HEK293 (cell line): ENCODE results near the gene TMTC1.

ENCODE experiments used
- CTCF ChIA-PET: fragments of 350-600 bp; formaldehyde crosslinking; extraction: SDS; loops from one replicate; lab custom pipeline; 2021; ENCODE audit warnings: antibody characterized with exemption; lab: Yijun Ruan, JAX
- POLR2A ChIA-PET: fragments of 300-600 bp; formaldehyde crosslinking; extraction: SDS; loops from one replicate; lab custom pipeline; 2020; ENCODE audit warnings: antibody characterized with exemption, inconsistent platforms; lab: Yijun Ruan, JAX
- H3K27ac ChIP-seq: fragments of 200-500 bp; sonication (Bioruptor generic); 2 replicates; pipeline ENCODE4 v1.5.1; 2014; ENCODE audit warnings: low read depth, low read length, control low read depth, inconsistent platforms; ENCODE audit errors: extremely low read depth
- H3K36me3 ChIP-seq, 2 experiments: fragments of 200-500 bp in 1 of 2; sonication (Bioruptor generic) in 1 of 2; 1 replicate in 1 of 2; 2 replicates in 1 of 2; pipeline ENCODE4 v1.5.1; 2014 to 2017; ENCODE audit warnings: inconsistent platforms in 2 of 2, low read length in 2 of 2; ENCODE audit not compliant: control insufficient read depth in 2 of 2, insufficient read depth in 1 of 2
- H3K4me1 ChIP-seq: fragments of 200-500 bp; sonication (Bioruptor generic); 2 replicates; pipeline ENCODE4 v1.5.1; 2014; ENCODE audit warnings: mild to moderate bottlenecking, low read length, inconsistent platforms; ENCODE audit not compliant: control insufficient read depth, insufficient read depth
- H3K4me3 ChIP-seq: 2 replicates; pipeline ENCODE4 v1.5.1; 2011; ENCODE audit warnings: low read depth, mild to moderate bottlenecking, control low read depth, low read length, moderate library complexity
- H3K9me3 ChIP-seq: fragments of 200-500 bp; sonication (Bioruptor generic); 2 replicates; pipeline ENCODE4 v1.5.1; 2014; ENCODE audit warnings: low read depth, low read length, inconsistent platforms; ENCODE audit not compliant: control insufficient read depth, insufficient read depth
- GFI1B ChIP-seq: fragments of 450-650 bp; formaldehyde crosslinking; IDR thresholded peaks from 2 replicates; pipeline ENCODE4 v1.5.1; 2016; ENCODE audit warnings: missing biosample characterization, missing genetic modification characterization
- IKZF3 ChIP-seq: fragments of 450-650 bp; IDR thresholded peaks from 2 replicates; pipeline ENCODE4 v1.5.0; 2018; ENCODE audit warnings: missing biosample characterization, mild to moderate bottlenecking, missing genetic modification characterization, moderate library complexity
- ZBTB21 ChIP-seq: fragments of 450-650 bp; formaldehyde crosslinking; IDR thresholded peaks from 2 replicates; pipeline ENCODE4 v1.5.1; 2017; ENCODE audit warnings: missing biosample characterization, missing genetic modification characterization
- ZNF140 ChIP-seq: fragments of 450-650 bp; formaldehyde crosslinking; IDR thresholded peaks from 2 replicates; pipeline ENCODE4 v1.5.1; 2016; ENCODE audit warnings: missing biosample characterization, missing genetic modification characterization
- ZNF16 ChIP-seq: fragments of 450-650 bp; formaldehyde crosslinking; IDR thresholded peaks from 2 replicates; pipeline ENCODE4 v1.5.1; 2016; ENCODE audit warnings: low read depth, missing biosample characterization, missing genetic modification characterization
- ZNF174 ChIP-seq: fragments of 450-650 bp; formaldehyde crosslinking; IDR thresholded peaks from 2 replicates; pipeline ENCODE4 v1.5.0; 2017; ENCODE audit warnings: missing biosample characterization, mild to moderate bottlenecking, missing genetic modification characterization
- ZNF175 ChIP-seq: fragments of 450-650 bp; formaldehyde crosslinking; IDR thresholded peaks from 2 replicates; pipeline ENCODE4 v1.5.1; 2016; ENCODE audit warnings: missing biosample characterization, missing genetic modification characterization
- ZNF202 ChIP-seq: fragments of 450-650 bp; formaldehyde crosslinking; IDR thresholded peaks from 2 replicates; pipeline ENCODE4 v1.5.1; 2016; ENCODE audit warnings: missing biosample characterization, missing genetic modification characterization, borderline replicate concordance
- ZNF350 ChIP-seq: fragments of 450-650 bp; formaldehyde crosslinking; IDR thresholded peaks from 2 replicates; pipeline ENCODE4 v1.5.0; 2017; ENCODE audit warnings: missing biosample characterization, mild to moderate bottlenecking, missing genetic modification characterization
- ZNF391 ChIP-seq: fragments of 450-650 bp; formaldehyde crosslinking; IDR thresholded peaks from 2 replicates; pipeline ENCODE4 v1.5.1; 2016; ENCODE audit warnings: low read depth, missing biosample characterization, missing genetic modification characterization, borderline replicate concordance
- ZNF416 ChIP-seq: fragments of 450-650 bp; formaldehyde crosslinking; IDR thresholded peaks from 2 replicates; pipeline ENCODE4 v1.5.1; 2016; ENCODE audit warnings: missing biosample characterization, missing genetic modification characterization
- ZNF529 ChIP-seq: fragments of 450-650 bp; formaldehyde crosslinking; IDR thresholded peaks from 2 replicates; pipeline ENCODE4 v1.5.1; 2017; ENCODE audit warnings: missing genetic modification characterization, missing biosample characterization; ENCODE audit not compliant: insufficient replicate concordance
- ZNF558 ChIP-seq: fragments of 450-650 bp; formaldehyde crosslinking; IDR thresholded peaks from 2 replicates; pipeline ENCODE4 v1.5.1; 2016; ENCODE audit warnings: missing biosample characterization, missing genetic modification characterization
- ZNF560 ChIP-seq: fragments of 450-650 bp; formaldehyde crosslinking; IDR thresholded peaks from 2 replicates; pipeline ENCODE4 v1.5.1; 2017; ENCODE audit warnings: missing biosample characterization, missing genetic modification characterization, borderline replicate concordance
- ZNF571 ChIP-seq: fragments of 450-650 bp; formaldehyde crosslinking; IDR thresholded peaks from 2 replicates; pipeline ENCODE4 v1.5.0; 2017; ENCODE audit warnings: missing biosample characterization, missing genetic modification characterization
- ZNF677 ChIP-seq: fragments of 450-650 bp; IDR thresholded peaks from 2 replicates; pipeline ENCODE4 v1.5.0; 2018; ENCODE audit warnings: missing biosample characterization, mild to moderate bottlenecking, missing genetic modification characterization, moderate library complexity
- ZNF747 ChIP-seq: fragments of 450-650 bp; formaldehyde crosslinking; IDR thresholded peaks from 2 replicates; pipeline ENCODE4 v1.5.1; 2016; ENCODE audit warnings: missing biosample characterization, missing genetic modification characterization
- TF ChIP-seq, protein P1 (sequence below): fragments of 450-650 bp; formaldehyde crosslinking; IDR thresholded peaks from 2 replicates; pipeline ENCODE4 v1.5.1; 2016; ENCODE audit warnings: missing biosample characterization, missing genetic modification characterization
- TF ChIP-seq, protein P2 (sequence below): fragments of 450-650 bp; formaldehyde crosslinking; IDR thresholded peaks from 2 replicates; pipeline ENCODE4 v1.5.1; 2016; ENCODE audit warnings: missing biosample characterization, missing genetic modification characterization
- TF ChIP-seq, protein P3 (sequence below): fragments of 450-650 bp; IDR thresholded peaks from 2 replicates; pipeline ENCODE4 v1.5.1; 2018; ENCODE audit warnings: missing biosample characterization, mild to moderate bottlenecking, missing genetic modification characterization
- TF ChIP-seq, protein P4 (sequence below): fragments of 450-650 bp; formaldehyde crosslinking; IDR thresholded peaks from 2 replicates; pipeline ENCODE4 v1.5.1; 2016; ENCODE audit warnings: missing biosample characterization, missing genetic modification characterization, borderline replicate concordance
- TF ChIP-seq, protein P5 (sequence below): fragments of 450-650 bp; formaldehyde crosslinking; IDR thresholded peaks from 2 replicates; pipeline ENCODE4 v1.5.1; 2016; ENCODE audit warnings: missing biosample characterization, missing genetic modification characterization, borderline replicate concordance

Gene TMTC1

DNA sequence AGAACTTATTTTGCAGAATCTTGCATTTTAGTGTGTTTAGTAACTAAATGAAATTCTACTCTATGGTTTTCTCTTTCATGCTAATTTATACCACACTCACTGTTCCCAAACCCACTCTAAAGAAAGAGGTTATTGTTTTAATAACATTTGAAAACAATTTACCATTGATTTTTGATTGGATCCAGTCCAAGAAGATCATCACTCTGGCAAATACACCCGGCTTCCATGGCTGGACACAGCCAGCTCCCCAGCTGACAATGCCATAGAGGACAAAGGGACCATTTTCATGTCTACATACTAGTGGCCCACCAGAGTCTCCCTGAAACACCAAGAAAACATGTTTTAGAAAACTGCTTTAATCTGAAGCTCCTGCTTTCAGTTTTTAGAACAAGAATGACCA, 328.7 kb downstream of the TMTC1 start:
- Histone ChIP-seq H3K9me3 (no peaks in the 10 kb centered on the region), H3K4me1 (no peaks in the 10 kb centered on the region), H3K36me3 (no peaks in the 10 kb centered on the region), H3K27ac (no peak overlapping the region), H3K4me3 (no peak overlapping the region)
- no peak for TF ChIP-seq ZNF529 (tag by site-specific recombination)
- no peak for TF ChIP-seq ZNF202 (tag by site-specific recombination)
- TF ChIP-seq ZNF16 (tag by site-specific recombination): no peak
- TF ChIP-seq, protein P1, sequence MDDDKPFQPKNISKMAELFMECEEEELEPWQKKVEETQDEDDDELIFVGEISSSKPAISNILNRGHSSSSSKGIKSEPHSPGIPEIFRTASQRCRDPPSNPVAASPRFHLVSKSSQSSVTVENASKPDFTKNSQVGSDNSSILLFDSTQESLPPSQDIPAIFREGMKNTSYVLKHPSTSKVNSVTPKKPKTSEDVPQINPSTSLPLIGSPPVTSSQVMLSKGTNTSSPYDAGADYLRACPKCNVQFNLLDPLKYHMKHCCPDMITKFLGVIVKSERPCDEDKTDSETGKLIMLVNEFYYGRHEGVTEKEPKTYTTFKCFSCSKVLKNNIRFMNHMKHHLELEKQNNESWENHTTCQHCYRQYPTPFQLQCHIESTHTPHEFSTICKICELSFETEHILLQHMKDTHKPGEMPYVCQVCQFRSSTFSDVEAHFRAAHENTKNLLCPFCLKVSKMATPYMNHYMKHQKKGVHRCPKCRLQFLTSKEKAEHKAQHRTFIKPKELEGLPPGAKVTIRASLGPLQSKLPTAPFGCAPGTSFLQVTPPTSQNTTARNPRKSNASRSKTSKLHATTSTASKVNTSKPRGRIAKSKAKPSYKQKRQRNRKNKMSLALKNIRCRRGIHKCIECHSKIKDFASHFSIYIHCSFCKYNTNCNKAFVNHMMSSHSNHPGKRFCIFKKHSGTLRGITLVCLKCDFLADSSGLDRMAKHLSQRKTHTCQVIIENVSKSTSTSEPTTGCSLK (tag by site-specific recombination): no peak
- TF ChIP-seq ZBTB21: no peak
- TF ChIP-seq GFI1B: no peak
- TF ChIP-seq ZNF140 (tag by site-specific recombination): no peak
- no peak for TF ChIP-seq ZNF350 (tag by site-specific recombination)
- no peak for TF ChIP-seq ZNF747 (tag by site-specific recombination)
- TF ChIP-seq, protein P2, sequence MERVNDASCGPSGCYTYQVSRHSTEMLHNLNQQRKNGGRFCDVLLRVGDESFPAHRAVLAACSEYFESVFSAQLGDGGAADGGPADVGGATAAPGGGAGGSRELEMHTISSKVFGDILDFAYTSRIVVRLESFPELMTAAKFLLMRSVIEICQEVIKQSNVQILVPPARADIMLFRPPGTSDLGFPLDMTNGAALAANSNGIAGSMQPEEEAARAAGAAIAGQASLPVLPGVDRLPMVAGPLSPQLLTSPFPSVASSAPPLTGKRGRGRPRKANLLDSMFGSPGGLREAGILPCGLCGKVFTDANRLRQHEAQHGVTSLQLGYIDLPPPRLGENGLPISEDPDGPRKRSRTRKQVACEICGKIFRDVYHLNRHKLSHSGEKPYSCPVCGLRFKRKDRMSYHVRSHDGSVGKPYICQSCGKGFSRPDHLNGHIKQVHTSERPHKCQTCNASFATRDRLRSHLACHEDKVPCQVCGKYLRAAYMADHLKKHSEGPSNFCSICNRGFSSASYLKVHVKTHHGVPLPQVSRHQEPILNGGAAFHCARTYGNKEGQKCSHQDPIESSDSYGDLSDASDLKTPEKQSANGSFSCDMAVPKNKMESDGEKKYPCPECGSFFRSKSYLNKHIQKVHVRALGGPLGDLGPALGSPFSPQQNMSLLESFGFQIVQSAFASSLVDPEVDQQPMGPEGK (tag by site-specific recombination): no peak
- TF ChIP-seq, protein P3, sequence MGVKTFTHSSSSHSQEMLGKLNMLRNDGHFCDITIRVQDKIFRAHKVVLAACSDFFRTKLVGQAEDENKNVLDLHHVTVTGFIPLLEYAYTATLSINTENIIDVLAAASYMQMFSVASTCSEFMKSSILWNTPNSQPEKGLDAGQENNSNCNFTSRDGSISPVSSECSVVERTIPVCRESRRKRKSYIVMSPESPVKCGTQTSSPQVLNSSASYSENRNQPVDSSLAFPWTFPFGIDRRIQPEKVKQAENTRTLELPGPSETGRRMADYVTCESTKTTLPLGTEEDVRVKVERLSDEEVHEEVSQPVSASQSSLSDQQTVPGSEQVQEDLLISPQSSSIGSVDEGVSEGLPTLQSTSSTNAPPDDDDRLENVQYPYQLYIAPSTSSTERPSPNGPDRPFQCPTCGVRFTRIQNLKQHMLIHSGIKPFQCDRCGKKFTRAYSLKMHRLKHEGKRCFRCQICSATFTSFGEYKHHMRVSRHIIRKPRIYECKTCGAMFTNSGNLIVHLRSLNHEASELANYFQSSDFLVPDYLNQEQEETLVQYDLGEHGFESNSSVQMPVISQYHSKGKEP (tag by site-specific recombination): no peak
- TF ChIP-seq ZNF571 (tag by site-specific recombination): no peak
- no peak for TF ChIP-seq IKZF3 (tag by site-specific recombination)
- TF ChIP-seq ZNF174: no peak
- TF ChIP-seq, protein P4, sequence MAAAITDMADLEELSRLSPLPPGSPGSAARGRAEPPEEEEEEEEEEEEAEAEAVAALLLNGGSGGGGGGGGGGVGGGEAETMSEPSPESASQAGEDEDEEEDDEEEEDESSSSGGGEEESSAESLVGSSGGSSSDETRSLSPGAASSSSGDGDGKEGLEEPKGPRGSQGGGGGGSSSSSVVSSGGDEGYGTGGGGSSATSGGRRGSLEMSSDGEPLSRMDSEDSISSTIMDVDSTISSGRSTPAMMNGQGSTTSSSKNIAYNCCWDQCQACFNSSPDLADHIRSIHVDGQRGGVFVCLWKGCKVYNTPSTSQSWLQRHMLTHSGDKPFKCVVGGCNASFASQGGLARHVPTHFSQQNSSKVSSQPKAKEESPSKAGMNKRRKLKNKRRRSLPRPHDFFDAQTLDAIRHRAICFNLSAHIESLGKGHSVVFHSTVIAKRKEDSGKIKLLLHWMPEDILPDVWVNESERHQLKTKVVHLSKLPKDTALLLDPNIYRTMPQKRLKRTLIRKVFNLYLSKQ: no peak
- POLR2A ChIA-PET: no interaction called here
- CTCF ChIA-PET: no interaction called here

DNA sequence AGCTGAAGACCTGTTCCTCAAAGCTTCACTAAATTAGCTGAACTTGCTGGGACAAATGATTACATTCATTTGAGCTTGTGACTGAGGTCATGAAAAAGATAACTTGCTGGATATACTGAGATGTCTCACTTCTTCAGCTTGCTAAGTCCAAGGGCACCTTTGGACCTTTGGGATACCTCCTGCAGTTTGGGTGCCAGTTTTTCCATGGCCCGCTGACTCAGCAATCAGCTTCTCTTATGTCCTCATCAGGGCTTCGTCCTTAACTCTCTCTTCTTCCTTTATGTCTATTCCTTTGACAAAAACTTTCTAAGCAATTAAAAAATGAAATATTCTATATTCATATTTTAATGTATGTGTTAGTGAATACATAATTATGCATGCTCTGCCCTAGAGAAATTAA, 331.9 kb downstream of the TMTC1 start:
- Histone ChIP-seq H3K4me1 (no peaks in the 10 kb centered on the region), H3K36me3 (no peaks in the 10 kb centered on the region), H3K27ac (no peak overlapping the region), H3K9me3 (no peaks in the 10 kb centered on the region), H3K4me3 (no peak overlapping the region)
- CTCF ChIA-PET: interaction anchor here (0.5 kb wide), 1 partner anchor 62 kb away, joined by 5 read pairs; no protein-coding TSS in a partner anchor
- POLR2A ChIA-PET: no interaction called here
- TF ChIP-seq ZNF175 (tag by site-specific recombination) (no peak), ZNF560 (tag by site-specific recombination) (no peak), ZNF391 (tag by site-specific recombination) (no peak), ZNF558 (no peak), ZNF677 (tag by site-specific recombination) (no peak), ZNF416 (no peak)
- TF ChIP-seq, protein P5, sequence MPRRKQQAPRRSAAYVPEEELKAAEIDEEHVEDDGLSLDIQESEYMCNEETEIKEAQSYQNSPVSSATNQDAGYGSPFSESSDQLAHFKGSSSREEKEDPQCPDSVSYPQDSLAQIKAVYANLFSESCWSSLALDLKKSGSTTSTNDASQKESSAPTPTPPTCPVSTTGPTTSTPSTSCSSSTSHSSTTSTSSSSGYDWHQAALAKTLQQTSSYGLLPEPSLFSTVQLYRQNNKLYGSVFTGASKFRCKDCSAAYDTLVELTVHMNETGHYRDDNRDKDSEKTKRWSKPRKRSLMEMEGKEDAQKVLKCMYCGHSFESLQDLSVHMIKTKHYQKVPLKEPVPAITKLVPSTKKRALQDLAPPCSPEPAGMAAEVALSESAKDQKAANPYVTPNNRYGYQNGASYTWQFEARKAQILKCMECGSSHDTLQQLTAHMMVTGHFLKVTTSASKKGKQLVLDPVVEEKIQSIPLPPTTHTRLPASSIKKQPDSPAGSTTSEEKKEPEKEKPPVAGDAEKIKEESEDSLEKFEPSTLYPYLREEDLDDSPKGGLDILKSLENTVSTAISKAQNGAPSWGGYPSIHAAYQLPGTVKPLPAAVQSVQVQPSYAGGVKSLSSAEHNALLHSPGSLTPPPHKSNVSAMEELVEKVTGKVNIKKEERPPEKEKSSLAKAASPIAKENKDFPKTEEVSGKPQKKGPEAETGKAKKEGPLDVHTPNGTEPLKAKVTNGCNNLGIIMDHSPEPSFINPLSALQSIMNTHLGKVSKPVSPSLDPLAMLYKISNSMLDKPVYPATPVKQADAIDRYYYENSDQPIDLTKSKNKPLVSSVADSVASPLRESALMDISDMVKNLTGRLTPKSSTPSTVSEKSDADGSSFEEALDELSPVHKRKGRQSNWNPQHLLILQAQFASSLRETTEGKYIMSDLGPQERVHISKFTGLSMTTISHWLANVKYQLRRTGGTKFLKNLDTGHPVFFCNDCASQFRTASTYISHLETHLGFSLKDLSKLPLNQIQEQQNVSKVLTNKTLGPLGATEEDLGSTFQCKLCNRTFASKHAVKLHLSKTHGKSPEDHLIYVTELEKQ (tag by site-specific recombination): no peak
